Measurements from ENCODE around the gene TWF1. TPM values are rescaled to one million over a fixed set of nuclear protein-coding genes. Genes with fewer than 3 reads are reported as not detected.

TWF1 gene
- total and polyA plus RNA-seq, 2 experiments from 2014 or later: 31.3 to 52.1 TPM

DNA sequence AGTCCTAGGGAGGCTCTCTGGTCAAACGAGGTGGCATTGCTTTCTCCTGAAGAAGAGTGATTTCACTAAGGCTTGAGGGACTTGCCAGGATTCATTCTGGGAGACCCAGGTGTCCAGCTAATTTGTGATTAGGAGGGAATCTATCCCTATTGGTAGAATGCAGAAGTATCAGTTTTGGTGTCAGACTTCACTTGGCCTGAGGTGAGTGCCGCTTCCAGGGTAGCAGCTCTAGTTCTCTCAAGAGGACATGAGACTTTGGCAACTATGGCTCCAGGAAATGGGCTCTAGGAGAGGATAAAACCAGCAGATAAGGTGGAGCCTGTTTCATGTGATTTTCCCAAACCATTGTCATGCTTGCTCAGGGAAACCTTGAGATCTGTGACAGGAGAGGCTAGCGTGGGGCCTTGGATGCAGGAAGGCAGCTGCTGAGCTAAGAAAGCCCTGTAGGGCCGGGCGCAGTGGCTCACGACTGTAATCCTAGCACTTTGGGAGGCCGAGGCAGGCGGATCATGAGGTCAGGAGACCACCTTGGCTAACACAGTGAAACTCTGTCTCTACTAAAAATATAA is 18.2 kb upstream of the TWF1 start (continued):
- TF ChIP-seq ZNF462 (CRISPR knock-in tag; IDR thresholded peaks at IDR 0.05) (no peak), CTCF (conservative IDR thresholded peaks at IDR 0.05; ENCODE audit: low read depth in 2 of 2) (no peak), STAT1 (IDR thresholded peaks at IDR 0.05; ENCODE audit: unreplicated experiment) (no peak)
- TF ChIP-seq, protein P1, sequence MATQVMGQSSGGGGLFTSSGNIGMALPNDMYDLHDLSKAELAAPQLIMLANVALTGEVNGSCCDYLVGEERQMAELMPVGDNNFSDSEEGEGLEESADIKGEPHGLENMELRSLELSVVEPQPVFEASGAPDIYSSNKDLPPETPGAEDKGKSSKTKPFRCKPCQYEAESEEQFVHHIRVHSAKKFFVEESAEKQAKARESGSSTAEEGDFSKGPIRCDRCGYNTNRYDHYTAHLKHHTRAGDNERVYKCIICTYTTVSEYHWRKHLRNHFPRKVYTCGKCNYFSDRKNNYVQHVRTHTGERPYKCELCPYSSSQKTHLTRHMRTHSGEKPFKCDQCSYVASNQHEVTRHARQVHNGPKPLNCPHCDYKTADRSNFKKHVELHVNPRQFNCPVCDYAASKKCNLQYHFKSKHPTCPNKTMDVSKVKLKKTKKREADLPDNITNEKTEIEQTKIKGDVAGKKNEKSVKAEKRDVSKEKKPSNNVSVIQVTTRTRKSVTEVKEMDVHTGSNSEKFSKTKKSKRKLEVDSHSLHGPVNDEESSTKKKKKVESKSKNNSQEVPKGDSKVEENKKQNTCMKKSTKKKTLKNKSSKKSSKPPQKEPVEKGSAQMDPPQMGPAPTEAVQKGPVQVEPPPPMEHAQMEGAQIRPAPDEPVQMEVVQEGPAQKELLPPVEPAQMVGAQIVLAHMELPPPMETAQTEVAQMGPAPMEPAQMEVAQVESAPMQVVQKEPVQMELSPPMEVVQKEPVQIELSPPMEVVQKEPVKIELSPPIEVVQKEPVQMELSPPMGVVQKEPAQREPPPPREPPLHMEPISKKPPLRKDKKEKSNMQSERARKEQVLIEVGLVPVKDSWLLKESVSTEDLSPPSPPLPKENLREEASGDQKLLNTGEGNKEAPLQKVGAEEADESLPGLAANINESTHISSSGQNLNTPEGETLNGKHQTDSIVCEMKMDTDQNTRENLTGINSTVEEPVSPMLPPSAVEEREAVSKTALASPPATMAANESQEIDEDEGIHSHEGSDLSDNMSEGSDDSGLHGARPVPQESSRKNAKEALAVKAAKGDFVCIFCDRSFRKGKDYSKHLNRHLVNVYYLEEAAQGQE (IDR thresholded peaks at IDR 0.05; ENCODE audit: unreplicated experiment): no peak
